GM10266 (cell line): ENCODE measurements around the gene N4BP3.
A peak's percentile ranks its signal among the peaks of the same experiment; 100 is the strongest.

Experiments used
- DNase-seq: peaks from one replicate; pipeline ENCODE4 v3.0.0; 2012; ENCODE audit errors: extremely low spot score
- TF ChIP-seq, protein P1 (sequence below): IDR thresholded peaks from 2 replicates; pipeline ENCODE4 v1.5.1; 2012; ENCODE audit warnings: mild to moderate bottlenecking, low read depth; ENCODE audit not compliant: control insufficient read depth, insufficient read depth; ENCODE audit errors: missing control alignments

N4BP3 gene

DNA sequence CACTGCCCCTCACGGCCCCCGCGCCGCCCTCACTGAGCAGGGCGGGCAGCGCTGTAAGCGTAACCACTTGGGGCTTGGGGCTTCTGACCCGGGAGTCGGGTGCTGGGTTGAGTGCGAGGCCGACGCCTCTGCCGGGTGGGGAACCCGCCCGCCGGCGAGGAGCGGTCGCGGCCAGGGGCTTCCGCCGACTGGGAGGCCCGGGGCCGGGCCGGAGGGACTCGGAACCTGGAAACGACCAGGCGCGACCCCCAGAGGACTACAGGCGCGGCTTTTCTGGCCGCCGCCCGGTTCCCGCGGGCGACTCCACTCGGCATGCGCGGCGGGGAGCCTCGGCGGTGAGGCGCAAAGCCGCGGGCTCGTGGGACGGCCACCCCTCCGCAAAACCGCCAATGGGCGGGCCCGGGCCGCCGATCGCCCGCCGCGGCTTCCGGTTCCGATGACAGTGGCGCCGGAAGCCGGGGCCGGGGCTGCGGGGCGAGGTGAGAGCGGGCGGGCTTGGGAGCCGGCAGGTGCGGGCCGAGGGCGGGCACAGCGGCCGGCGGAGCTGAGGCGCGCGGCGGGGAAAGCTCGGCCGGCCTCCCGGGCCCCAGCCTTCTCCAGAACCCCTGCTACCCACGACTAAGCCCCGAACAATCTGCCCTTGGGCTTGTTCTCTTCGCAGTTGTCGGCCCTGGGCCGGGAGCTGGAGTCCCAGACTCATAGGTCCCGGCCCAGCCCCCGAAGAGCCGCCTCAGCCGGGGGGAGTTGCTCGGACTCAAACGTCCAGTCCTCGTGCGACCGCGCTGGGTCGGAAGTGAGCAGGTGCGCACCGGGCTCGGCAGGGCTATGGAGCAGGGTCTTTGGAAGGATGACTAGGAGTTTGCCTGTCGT is 17.5 kb downstream of the N4BP3 start, which contains the start of gene RMND5B:
RMND5B (plus strand) TSS at position 439 of the 870 bp plus-strand sequence. CDS start 7,106 bp downstream, outside the sequence.
- TF ChIP-seq, protein P1, sequence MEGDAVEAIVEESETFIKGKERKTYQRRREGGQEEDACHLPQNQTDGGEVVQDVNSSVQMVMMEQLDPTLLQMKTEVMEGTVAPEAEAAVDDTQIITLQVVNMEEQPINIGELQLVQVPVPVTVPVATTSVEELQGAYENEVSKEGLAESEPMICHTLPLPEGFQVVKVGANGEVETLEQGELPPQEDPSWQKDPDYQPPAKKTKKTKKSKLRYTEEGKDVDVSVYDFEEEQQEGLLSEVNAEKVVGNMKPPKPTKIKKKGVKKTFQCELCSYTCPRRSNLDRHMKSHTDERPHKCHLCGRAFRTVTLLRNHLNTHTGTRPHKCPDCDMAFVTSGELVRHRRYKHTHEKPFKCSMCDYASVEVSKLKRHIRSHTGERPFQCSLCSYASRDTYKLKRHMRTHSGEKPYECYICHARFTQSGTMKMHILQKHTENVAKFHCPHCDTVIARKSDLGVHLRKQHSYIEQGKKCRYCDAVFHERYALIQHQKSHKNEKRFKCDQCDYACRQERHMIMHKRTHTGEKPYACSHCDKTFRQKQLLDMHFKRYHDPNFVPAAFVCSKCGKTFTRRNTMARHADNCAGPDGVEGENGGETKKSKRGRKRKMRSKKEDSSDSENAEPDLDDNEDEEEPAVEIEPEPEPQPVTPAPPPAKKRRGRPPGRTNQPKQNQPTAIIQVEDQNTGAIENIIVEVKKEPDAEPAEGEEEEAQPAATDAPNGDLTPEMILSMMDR = no peak
- peak; percentile 94 for DNase-seq

DNA sequence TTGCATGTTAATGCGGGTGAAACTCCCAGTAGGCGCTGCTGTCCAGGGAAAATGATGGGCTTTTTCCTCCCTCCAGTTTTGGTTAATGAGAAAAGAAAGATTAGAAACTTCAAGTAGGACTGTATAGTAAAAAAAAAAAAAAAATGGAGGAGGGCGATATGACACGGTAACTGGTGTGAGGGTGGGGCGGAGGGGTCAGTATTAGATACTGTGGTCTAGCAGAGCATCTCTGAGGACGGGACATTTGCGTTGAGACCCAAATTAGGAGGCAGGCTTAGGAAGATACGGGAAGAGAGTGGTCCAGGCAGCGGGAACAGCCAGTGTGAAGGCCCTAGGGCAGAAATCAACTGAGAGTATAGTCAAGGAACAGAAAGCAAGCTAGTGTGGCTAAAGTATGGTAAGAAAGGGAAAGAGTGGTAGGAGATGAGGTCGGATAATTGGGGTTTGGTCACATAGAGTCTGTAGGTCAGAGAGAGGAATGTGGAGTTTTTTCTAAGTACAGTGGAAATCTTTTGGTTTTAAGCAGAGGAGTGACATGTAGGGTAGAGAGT is 18.2 kb downstream of the N4BP3 start:
- peak; percentile 48 for DNase-seq
- TF ChIP-seq, protein P1 = no peak

GRCh38 chr5:178136990-178137389 is 23.7 kb downstream of the N4BP3 start:
- TF ChIP-seq, protein P1 = no peak

GRCh38 chr5:178137991-178138390 is 24.7 kb downstream of the N4BP3 start:
- TF ChIP-seq, protein P1 = no peak
- DNase-seq = no peak

More at GRCh38 chr5:178136990-178137389, 23.7 kb downstream of the N4BP3 start:
- DNase-seq = no peak

- TF ChIP-seq, protein P1 = no peak
- no peak for DNase-seq
Observed at GRCh38 chr5:178141550-178141949, 28.2 kb downstream of the N4BP3 start.

DNA sequence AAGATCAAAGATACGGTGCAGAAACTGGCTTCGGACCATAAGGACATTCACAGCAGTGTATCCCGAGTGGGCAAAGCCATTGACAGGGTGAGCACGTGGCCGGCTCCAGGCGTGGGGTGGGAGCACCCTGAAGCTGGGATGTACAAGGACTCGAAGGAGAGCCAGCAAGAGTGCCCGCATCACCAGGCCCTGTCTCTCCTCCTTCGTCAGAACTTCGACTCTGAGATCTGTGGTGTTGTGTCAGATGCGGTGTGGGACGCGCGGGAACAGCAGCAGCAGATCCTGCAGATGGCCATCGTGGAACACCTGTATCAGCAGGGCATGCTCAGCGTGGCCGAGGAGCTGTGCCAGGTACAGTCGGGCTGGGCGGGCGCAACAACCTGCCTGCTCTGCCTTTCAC is 29.3 kb downstream of the N4BP3 start:
- no peak for DNase-seq
- TF ChIP-seq, protein P1 = no peak

GRCh38 chr5:178143246-178143645 is 29.9 kb downstream of the N4BP3 start:
- no peak for DNase-seq
- TF ChIP-seq, protein P1 = no peak
